B cell (primary cell): ENCODE data around the gene CCDC88B.

ENCODE experiments used
- EZH2 ChIP-seq: IDR thresholded peaks from 2 replicates; pipeline ENCODE4 v1.6.1; 2012; ENCODE audit warnings: borderline replicate concordance, low read depth, mild to moderate bottlenecking, moderate library complexity, low read length; ENCODE audit not compliant: insufficient read depth, poor library complexity, severe bottlenecking
- TF ChIP-seq, protein P1 (sequence below): fragments of 200-600 bp; IDR thresholded peaks from one replicate; pipeline ENCODE4 v1.8.0; 2022; ENCODE audit warnings: antibody characterized with exemption, mild to moderate bottlenecking

DNA sequence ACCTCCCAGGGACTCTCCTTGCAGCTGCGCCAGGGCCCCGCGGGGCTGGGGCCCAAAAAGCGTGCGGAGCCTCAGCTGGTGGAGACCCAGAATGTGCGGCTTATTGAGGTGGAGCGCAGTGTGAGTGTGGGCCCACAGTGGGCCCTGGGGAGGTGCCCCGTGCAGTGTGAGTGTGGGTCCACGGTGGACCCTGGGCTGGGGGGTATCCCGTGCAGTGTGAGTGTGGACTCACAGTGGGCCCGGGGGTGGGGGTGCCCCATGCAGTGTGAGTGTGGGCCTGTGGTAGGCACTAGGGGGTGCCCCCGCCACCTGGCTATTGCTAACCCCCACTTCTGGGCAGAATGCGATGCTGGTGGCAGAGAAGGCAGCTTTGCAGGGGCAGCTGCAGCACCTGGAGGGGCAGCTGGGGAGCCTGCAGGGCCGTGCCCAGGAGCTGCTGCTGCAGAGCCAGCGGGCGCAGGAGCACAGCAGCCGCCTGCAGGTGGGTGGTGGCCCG lies 11.2 kb downstream of the CCDC88B start:
- TF ChIP-seq, protein P1, sequence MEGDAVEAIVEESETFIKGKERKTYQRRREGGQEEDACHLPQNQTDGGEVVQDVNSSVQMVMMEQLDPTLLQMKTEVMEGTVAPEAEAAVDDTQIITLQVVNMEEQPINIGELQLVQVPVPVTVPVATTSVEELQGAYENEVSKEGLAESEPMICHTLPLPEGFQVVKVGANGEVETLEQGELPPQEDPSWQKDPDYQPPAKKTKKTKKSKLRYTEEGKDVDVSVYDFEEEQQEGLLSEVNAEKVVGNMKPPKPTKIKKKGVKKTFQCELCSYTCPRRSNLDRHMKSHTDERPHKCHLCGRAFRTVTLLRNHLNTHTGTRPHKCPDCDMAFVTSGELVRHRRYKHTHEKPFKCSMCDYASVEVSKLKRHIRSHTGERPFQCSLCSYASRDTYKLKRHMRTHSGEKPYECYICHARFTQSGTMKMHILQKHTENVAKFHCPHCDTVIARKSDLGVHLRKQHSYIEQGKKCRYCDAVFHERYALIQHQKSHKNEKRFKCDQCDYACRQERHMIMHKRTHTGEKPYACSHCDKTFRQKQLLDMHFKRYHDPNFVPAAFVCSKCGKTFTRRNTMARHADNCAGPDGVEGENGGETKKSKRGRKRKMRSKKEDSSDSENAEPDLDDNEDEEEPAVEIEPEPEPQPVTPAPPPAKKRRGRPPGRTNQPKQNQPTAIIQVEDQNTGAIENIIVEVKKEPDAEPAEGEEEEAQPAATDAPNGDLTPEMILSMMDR: no peak
- no peak for TF ChIP-seq EZH2
